ENCODE results near the gene IGSF6.

The IGSF6 gene

GRCh38 chr16:21656795-21657768 is 4.7 kb upstream of the IGSF6 start:
- no peak overlapping the region for H3K4me3 ChIP-seq (ENCODE audit: low read depth, low read length)
- H3K36me3 ChIP-seq (replicated peaks): peaks cover 4% of the 10 kb centered on the region
- peak; percentile 45 for DNase-seq
- in situ Hi-C loops (cut with HindIII; ENCODE audit: low pct_ligation_motif_present, low sequenced_read_pairs): no loop called here
- H3K27ac ChIP-seq: no peak overlapping the region
- TF ChIP-seq, protein P1, sequence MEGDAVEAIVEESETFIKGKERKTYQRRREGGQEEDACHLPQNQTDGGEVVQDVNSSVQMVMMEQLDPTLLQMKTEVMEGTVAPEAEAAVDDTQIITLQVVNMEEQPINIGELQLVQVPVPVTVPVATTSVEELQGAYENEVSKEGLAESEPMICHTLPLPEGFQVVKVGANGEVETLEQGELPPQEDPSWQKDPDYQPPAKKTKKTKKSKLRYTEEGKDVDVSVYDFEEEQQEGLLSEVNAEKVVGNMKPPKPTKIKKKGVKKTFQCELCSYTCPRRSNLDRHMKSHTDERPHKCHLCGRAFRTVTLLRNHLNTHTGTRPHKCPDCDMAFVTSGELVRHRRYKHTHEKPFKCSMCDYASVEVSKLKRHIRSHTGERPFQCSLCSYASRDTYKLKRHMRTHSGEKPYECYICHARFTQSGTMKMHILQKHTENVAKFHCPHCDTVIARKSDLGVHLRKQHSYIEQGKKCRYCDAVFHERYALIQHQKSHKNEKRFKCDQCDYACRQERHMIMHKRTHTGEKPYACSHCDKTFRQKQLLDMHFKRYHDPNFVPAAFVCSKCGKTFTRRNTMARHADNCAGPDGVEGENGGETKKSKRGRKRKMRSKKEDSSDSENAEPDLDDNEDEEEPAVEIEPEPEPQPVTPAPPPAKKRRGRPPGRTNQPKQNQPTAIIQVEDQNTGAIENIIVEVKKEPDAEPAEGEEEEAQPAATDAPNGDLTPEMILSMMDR (IDR thresholded peaks at IDR 0.05; ENCODE audit: low read depth, low read length, missing control alignments): peak; percentile 80
- no peaks in the 10 kb centered on the region for H3K27me3 ChIP-seq (replicated peaks)

DNA sequence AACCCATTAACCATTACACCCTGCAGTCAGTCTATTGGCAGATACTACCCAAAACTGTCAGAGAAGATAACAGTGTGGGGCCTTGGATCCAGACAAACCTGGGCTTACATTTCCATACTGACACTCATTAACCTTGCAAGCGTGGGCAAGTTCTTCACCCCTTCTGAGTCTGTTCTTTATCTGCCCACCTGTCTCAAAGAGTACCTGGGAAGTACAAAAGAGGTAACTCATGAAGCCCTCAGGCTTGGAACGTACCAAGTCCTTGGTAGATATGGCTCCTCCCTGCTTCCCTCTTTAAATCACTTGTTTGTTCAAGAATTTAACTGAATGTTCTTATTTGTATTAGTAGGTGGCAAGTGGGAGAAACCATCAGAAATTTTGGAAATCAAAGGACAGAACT is 2.5 kb upstream of the IGSF6 start:
- in situ Hi-C loops (cut with HindIII; ENCODE audit: low pct_ligation_motif_present, low sequenced_read_pairs): no loop called here
- no peak for DNase-seq
- no peaks in the 10 kb centered on the region for H3K27me3 ChIP-seq (replicated peaks)
- H3K36me3 ChIP-seq (replicated peaks): peaks cover 4% of the 10 kb centered on the region
- H3K4me3 ChIP-seq (ENCODE audit: low read depth, low read length): no peak overlapping the region
- H3K27ac ChIP-seq: no peak overlapping the region
- TF ChIP-seq, protein P1 (IDR thresholded peaks at IDR 0.05; ENCODE audit: low read depth, low read length, missing control alignments): no peak

DNA sequence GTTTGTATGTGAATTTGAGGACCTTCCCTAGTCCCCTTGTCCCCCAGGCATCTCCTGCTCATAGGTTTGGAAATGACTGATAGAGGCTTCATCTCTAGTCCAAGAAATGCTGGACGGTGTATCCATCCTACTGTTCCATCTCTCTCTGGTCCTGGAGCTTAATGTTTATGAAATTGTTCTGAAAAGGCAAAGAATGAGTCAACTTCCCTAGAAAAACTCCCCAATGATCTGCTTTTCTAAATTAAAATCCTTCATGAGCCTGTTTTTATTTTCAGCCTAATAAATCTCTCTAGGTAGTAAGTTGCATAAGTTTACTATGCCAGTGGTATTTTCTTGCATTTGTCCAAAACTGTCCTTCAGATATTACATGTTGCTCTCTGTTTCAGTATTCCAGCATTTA is 2.1 kb upstream of the IGSF6 start:
- no peak overlapping the region for H3K4me3 ChIP-seq (ENCODE audit: low read depth, low read length)
- in situ Hi-C loops (cut with HindIII; ENCODE audit: low pct_ligation_motif_present, low sequenced_read_pairs): no loop called here
- H3K36me3 ChIP-seq (replicated peaks): peaks cover 4% of the 10 kb centered on the region
- no peaks in the 10 kb centered on the region for H3K27me3 ChIP-seq (replicated peaks)
- TF ChIP-seq, protein P1 (IDR thresholded peaks at IDR 0.05; ENCODE audit: low read depth, low read length, missing control alignments): no peak
- no peak for DNase-seq
- no peak overlapping the region for H3K27ac ChIP-seq

GRCh38 chr16:21653571-21653970 is 1.2 kb upstream of the IGSF6 start:
- no peak overlapping the region for H3K27ac ChIP-seq
- DNase-seq: no peak
- no peak overlapping the region for H3K4me3 ChIP-seq (ENCODE audit: low read depth, low read length)
- in situ Hi-C loops (cut with HindIII; ENCODE audit: low pct_ligation_motif_present, low sequenced_read_pairs): no loop called here
- H3K36me3 ChIP-seq (replicated peaks): peaks cover 4% of the 10 kb centered on the region
- TF ChIP-seq, protein P1 (IDR thresholded peaks at IDR 0.05; ENCODE audit: low read depth, low read length, missing control alignments): no peak
- H3K27me3 ChIP-seq (replicated peaks): no peaks in the 10 kb centered on the region

DNA sequence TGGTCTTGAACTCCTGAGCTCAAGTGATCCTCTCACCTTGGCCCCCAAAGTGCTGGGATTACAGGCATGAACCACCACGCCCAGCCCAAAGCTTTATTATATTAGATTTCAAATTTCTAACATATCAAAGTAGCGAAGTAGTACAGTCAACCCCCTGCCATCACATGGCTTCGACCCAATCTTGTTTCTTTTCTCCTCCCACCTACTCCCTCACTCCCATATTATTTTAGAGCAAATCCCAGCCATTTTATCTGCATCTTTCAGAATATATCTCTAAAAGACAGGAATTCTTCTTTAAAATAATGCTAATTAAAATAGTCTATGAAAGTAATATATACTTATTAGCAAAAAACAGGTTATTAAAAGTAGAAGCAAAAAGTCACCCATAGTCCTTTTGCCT is 893 bp downstream of the IGSF6 start:
- Histone ChIP-seq H3K4me3 (ENCODE audit: low read depth, low read length) (no peak overlapping the region), H3K27me3 (replicated peaks) (no peaks in the 10 kb centered on the region), H3K27ac (no peak overlapping the region), H3K36me3 (replicated peaks) (peaks cover 4% of the 10 kb centered on the region)
- DNase-seq: no peak
- TF ChIP-seq, protein P1 (IDR thresholded peaks at IDR 0.05; ENCODE audit: low read depth, low read length, missing control alignments): no peak
- in situ Hi-C loops (cut with HindIII; ENCODE audit: low pct_ligation_motif_present, low sequenced_read_pairs): no loop called here

Data from brain microvascular endothelial cell (primary cell).